Measurements from ENCODE around the gene HBP1.
A peak's percentile ranks its signal among the peaks of the same experiment; 100 is the strongest.

Gene HBP1

GRCh38 chr7:107157091-107157490, 11.7 kb upstream of the HBP1 start:
- no peak for DNase-seq

GRCh38 chr7:107158028-107158427, 10.8 kb upstream of the HBP1 start:
- DNase-seq = no peak

GRCh38 chr7:107160389-107160788, 8.4 kb upstream of the HBP1 start:
- no peak for DNase-seq

DNA sequence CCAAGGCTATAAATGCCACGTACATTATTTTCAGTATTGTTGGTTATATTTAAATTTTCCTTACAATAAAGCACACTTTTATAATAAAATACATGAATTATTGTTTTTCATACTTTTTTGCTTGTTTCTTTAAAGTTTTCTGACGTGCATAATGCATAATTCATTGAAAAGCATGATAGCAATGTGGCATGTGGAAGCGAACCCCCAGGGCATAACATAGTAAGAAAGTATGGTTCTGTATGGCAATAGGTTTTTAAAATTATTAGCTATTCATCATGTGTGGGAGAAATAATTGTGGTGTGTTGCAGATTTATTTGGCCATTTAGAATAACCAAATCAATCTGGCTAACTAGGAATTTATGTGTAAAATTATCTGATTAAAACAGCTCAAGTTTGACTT, 7.4 kb upstream of the HBP1 start:
- no peak for DNase-seq

GRCh38 chr7:107162475-107162874, 6.3 kb upstream of the HBP1 start:
- no peak for DNase-seq

DNA sequence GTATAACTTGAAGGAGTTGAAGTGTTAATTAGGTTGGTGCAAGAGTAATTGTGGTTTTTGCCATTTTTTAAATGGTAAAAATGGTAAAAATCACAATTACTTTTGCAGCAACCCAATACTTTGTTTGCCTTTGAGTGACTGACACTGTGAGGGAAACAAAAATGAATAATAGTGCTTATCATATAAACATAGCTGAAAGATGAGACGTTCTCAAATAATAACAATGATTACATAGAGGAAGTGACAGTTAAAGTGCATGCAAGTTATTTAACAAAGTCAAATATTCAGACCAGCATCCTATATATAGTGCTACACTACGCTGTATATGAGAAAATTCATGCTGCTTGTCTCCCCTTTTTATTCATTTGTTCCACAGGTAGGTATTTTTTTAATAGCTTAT, 4.7 kb upstream of the HBP1 start:
- DNase-seq = peak; percentile 11

DNA sequence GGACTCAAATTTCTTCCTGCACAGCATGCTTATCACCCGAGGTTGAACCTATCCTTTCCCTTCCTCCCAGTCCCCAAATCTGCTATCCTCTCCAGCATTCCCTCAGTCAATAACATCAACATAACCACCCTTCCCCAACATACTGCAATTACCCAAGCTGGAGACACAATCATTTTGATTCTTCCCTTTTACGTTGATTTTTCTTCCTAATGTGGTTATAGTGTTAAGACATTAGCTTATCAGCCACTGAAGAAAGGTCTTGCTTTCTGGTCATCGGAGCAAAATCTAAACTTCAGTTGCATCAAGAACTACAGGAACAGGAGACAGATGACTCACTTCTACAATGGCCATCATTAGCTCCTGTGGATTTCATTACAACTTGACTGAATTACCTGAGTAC, 3.5 kb upstream of the HBP1 start:
- no peak for DNase-seq

DNA sequence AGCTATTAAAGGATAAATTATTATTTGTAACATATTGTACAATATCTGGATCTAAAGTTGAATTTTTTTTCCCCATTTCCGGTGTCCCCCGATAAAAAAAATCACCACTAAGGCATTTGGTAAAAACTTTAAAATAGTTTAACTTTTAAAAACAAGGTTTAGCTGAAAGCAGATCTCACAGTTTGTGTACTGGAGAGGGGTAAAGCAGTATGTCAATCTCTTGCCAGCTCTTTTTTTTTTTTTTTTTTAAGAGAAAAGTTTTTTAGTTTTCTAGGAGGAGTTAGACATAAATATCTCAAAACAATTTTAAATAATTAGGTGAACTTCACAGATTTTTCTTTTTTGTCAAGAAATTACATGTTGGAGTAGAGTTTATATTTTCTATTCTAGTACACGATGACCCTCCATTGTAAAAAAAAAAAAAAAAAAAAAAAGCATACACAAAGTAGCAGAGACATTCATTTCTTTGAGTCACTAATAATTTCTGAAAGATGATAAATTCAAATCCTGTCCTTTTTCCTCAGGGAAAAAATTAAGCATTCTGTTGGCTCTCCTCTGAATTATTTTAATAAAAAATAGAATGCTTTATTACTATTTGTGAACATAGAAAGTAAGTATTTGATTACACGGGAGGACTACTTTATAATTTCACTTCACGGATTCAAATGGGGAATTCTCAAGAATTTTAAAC, 1.9 kb upstream of the HBP1 start:
- no peak for DNase-seq

- peak; percentile 78 for DNase-seq
These were observed 1.1 kb upstream of the HBP1 start for GRCh38 chr7:107167483-107168232.

DNA sequence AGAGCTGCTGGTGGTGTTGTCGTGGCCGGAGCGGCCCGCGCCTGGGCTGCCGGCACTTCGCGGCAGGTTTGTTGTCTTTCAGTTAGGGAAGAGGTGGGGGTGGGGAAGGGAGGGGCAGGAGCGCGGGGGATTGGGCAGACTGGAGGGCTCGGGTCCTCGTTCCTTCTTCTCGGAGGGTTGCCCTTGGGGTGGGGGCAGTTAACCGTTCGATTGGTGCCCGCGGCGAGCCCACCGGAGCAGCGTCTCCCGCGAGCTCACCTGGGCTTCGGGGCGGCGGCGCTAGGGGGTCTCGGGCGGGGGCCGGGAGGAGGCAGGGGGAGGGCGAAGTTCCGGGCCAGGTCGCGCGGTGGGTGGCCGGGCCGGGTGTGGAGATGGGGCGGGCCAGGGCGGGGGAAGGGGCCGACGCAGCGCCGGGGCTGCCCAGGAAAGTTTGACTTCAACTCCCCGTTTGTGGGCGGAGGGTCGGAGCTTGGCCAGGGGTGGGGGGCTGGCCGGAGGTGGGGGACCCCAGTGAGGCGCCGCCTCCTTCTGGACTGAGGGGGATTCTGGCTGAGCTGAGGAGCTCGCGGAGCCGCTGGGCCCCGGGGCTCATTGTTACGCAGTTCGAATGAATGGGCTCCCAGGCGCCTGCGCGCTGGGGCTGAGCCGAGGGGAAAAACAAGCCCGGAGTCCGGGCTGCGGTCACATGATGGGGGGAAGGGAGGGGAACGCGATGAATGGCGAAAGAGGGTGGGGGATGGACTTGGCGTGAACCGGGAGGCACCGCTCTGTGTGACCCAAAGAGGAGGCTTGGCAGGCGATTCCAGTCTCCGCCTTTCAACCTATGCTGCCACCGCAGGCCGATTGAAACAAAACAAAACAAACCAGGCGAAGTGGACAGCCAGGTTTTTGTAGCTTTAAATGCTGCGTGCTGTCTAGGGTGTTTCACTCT, 582 bp downstream of the HBP1 start:
- peak; percentile 95 for DNase-seq

DNA sequence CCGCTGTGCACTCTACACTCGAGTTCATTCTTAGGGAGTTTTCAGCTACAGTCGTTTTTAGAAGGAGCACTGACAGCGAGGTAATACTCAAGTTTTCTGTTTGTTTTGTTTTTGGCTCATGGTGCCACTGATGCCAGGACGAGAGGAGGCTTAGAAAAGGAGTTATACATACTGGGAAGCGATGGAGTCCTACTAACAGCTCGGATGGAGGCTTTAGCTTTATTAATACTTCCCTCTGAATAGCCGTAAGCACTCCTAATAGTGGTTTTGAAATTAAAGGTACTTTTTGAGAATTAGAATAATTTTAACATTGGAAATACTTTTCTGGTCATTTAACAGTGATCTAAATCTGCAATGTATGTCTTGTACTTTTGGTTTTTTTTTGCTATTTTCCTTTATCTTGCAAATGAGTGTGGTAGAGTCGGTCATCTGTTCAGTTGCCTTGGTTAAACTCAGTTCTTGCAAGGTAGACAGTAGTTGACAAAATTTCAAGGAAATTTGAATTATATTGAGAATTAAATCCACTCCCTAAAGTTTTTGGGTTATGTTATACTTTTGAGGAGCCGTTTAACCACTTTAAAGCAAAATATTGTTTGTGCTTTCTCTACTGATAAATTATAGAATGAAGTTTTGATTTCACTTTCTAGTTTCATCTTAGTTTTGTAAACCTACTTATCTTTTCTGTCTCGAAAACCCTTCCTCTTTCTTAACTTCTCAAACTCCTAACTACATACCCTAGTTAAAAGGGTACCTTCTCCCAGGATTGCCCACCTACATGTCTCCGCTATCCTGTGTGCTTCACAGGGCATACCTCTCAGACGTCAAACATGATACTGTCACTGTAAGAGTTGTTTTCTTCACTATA, 1.5 kb downstream of the HBP1 start:
- no peak for DNase-seq

GRCh38 chr7:107171496-107171895, 2.7 kb downstream of the HBP1 start:
- DNase-seq = no peak

GRCh38 chr7:107172276-107173032, 3.7 kb downstream of the HBP1 start:
- DNase-seq = no peak

DNA sequence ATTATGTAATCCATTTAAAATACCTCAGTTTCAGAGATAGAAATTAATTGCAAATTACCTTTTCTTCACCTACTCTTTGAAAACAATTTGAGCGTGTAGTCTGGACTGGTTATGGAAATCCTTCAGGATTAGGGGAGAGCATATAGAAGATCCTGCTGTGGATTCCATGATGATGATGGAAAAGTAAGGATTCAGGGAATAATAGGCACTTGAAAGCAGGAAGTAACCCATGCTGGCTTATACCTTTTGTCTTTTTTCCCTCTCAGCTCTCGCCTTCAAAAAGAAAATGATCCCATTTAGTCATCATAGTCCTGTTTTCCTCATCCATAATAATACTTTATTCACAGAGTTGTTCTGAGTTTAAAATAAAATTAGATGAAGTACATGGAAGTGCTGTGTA, 4.4 kb downstream of the HBP1 start:
- no peak for DNase-seq

DNA sequence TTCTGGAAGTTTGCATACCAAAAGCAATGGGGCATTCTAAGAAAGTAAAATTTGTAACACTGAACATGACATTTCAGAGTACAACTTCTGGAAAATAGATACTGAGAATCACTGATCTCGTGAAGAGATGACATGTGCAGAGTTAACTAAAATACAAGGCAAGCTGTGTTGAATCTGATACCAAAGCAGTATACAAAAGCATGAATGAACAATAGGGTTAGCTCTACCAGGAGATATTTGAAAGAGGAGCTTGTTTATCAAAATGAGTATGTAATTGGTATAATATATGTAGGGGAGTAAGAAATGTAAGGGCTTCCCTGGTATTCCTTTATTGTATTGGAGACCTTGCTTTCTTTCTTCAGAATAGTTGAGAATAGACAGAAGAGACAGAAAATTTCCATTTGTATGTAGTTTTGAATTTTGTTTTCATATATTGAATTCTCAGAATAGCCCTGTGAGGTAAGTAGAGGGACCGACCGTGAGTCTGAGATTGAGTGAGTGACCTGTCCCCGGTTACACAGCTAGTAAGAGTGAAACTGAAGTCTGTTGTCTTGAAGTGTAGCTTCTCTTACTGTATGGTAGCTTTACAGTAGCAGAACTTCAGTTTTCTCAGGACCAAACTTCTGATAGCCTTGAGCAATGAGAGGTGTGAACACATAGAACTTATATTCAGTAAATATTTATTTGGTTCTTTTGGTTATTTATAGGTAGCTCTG, 5.0 kb downstream of the HBP1 start:
- no peak for DNase-seq

GRCh38 chr7:107179326-107180164, 10.7 kb downstream of the HBP1 start:
- DNase-seq = peak; percentile 28

DNA sequence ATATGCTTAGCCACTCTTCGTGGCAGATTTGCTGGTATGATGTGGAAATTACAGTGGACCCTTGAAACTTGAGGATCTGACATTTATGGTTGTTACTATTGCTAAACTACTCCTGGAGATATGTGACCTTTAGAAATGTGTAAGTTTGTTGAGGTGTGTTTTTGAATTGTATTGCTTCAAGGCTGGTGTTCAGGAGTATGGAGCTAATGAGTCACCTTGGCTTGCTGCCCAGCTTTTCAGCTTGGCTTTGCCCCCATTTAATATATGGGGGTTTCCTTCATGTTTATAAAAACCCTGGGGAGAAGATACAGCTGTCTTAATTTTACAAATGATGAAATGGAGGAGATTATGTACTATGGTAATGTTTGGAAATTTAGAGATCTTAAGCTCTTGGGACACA, 11.6 kb downstream of the HBP1 start:
- DNase-seq = peak; percentile 67

- DNase-seq = no peak
These were observed 12.4 kb downstream of the HBP1 start for GRCh38 chr7:107181172-107181571.

GRCh38 chr7:107185716-107186115, 16.9 kb downstream of the HBP1 start:
- no peak for DNase-seq

GRCh38 chr7:107186240-107186639, 17.4 kb downstream of the HBP1 start:
- DNase-seq = no peak
